Stimulated activated naive CD4-positive, alpha-beta T cell treated with Interleukin-2 at 50 U/mL for 16 hours (primary cell): ENCODE measurements around the gene GNG7.
"Not testable (repeated sequence)": the region's sequence is repeated elsewhere in the genome, so short reads cannot be mapped to it uniquely, and the experiment has no call there.

Experiments
- DNase-seq: peaks from one replicate; lab custom pipeline; 2025; lab: John Stamatoyannopoulos, UW

Gene GNG7

DNA sequence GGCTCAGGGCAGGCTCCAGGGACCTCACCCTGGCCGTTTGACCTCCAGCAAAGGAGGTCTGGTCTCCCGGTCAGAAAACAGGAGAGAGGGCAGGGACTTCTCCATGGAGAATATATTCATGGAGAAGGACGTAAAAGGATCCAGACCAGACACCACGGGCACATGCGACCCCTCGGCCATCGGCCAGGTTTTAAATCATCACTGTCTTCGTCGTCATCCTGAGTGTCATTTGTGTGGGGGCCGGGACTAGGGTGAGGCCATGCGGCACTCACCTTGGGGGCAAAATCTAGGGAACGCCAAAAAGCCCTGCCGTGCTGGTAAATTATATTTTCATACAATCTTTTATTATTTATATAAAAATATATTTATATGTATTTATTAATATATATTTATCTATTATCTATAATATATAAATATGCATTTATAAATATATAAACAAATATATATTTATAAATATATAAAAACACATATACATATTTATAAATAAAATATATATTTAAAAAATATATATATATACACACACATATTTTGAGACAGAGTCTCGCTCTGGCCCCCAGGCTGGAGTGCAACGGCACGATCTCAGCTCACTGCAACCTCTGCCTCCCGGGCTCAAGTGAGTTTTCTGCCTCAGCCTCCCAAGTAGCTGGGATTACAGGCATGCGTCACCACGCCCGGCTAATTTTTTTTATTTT lies 151.2 kb downstream of the GNG7 start:
- no peak for DNase-seq

DNA sequence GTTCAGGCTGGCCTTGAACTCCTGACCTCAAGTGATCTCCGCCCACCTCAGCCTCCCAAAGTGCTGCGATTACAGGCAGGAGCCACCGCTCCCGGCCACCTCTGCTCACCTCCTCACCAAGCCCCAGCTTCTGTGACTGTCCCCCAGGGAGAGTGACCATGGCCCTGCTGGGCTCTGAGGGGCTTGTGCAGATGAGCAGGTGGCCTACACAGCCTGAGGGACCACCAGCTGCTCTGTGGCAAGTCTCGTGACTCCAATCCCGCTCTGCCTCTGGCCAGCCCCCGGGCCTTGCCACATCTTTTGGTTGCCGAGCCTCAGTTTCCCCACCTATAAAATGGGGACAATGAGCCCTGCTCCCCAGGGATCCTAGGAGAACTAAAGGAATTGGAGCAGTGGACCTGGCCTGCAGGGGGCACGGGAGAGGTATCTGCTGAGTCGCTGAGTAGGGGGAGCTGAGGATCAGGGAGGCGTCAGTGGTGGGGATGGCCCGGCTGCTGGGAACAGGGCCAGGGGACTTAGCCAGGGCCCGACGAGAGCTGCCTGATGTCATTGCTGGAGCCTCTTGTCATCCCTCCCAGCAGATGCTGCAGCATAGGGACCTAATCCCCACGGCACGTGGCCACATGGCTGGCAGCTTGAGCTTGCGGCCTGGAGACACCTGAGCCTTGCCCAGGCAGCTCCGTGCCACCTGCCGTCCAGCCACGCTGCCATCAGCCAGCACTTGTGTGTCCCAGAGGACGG lies 151.9 kb downstream of the GNG7 start:
- DNase-seq, result no peak

DNA sequence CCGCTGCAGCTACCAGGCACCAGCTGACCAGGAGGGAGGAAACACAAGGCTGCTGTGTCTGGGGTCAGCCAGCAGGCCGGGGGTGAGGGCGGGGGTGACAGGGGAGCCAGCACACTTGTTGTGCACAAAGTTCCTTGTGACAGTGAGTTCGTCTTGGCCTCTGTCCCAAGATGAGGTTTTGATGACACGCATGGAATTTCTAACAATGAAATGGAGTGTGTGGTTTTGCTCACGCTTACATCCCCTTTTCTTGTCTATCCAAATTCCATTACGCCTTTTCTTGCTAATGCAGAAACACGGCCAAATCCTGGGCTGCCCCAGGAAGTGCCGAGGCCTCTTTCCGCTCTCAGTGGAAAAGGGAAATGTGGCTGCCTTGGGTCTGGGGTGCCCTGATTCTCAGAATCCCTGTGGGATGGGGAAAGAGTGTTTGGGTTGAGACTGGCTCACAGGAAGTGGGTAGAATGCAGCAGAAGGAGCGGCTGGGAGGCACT lies 152.7 kb downstream of the GNG7 start:
- DNase-seq, result no peak

DNA sequence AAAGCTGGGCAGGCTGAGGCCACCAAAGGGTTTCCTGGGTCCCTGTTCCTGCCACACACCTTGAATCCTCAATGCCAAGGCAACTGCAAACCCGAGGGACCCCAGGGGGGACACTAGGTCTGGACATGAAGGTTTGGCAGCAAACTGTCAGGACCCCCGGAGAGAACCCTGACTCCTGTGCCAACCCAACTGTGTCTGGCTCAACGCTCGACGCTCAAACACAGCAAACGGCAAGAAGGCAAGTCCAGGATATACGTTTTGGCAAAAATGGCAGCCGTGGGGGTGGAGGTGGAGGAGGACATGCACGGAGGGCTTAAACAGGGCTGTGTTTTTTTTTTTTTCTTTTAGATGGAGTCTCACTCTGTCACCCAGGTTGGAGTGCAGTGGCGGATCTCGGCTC lies 153.5 kb downstream of the GNG7 start:
- no peak for DNase-seq

DNA sequence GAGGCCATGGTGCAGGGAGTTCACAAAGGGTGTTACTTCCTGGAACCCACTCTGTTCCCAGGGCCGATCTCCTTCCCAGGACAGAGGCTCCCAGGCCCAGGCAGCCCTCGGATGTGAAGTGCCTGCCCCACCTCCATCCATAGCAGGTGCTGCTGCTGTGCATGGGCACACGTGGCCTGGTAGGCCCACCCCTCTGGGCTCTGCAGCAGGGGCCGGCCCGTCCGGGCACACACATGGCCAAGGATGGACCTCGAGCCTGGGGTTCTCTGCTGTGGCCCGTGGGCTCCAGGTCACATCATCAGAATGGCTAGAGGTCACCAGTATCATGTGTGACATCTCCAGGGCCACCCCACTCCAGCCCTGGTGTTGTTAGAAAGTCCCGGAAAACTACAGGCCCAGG lies 154.8 kb downstream of the GNG7 start:
- DNase-seq, result no peak

DNA sequence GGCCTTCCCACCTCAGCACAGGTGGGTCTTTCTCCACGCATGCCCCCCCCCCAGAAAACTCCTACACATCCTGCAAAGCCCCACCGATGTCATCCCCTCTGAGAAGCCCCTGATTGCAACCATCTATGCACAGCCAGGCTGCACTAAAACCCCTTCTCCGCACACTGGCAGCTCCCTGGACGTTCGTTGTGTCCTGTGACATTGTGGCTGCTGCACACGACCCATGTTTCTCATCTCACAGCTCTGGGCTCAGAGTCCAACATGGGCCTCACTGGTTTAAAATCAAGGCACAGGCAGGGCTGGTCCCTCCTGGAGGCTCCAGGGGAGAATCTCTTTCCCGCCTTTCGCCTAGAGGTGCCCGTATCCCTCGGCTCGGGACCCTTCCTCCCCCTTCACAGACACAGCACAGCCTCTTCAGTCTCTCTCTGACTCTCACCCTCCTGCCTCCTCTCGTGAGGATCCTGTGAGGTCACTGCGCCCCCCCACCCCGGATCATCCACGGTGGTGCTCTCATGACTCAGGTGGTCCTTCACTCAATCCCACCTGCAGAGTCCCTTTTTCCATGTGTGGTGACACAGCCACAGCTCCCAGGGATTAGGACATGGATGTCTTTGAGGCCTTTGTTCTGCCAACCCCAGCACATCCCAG lies 155.3 kb downstream of the GNG7 start:
- DNase-seq, result no peak

DNA sequence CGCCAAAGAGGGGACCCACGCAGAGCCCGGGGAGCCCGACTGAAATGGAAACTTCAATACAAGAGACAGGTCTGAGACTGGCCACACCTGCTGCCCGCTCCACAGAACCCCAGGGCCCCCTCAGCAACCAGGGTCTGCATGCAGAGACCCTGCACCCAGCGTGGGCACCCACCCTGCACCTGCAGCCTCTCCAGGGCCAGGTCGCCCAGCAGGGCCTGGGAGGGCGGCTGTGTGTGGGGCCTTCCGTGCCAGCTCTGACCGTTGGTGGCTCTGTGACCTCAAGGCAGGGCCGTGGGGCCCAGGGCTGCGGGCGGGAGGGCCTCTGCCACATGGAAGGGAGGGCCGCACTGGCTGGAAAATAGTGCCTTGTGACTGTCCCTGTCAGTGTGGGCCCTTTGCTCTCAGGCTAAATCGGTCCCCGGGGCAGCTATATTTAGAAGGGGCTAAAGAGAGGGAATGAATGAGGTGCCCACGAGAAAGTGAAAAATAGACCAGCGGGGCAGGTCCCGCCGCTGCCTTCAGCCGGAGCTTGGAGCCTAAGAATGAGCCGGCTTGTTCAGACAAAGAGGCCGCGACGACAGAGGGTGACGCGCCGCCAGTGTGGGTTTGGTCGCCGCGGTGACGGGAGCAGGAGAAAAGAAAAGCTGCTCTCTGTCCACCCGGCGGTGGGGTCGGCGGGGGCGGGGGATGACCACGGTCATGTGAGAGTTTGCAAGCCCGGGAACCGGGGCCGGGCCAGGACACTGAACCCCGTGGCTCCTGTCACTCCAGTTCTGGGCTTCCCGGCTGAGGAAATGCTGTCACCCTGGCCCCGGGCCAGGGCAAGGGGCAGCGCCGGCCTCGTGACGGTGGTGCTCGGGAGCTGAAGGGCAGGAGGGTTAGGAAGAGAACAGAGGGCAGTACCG lies 156.1 kb downstream of the GNG7 start:
- no peak for DNase-seq

DNA sequence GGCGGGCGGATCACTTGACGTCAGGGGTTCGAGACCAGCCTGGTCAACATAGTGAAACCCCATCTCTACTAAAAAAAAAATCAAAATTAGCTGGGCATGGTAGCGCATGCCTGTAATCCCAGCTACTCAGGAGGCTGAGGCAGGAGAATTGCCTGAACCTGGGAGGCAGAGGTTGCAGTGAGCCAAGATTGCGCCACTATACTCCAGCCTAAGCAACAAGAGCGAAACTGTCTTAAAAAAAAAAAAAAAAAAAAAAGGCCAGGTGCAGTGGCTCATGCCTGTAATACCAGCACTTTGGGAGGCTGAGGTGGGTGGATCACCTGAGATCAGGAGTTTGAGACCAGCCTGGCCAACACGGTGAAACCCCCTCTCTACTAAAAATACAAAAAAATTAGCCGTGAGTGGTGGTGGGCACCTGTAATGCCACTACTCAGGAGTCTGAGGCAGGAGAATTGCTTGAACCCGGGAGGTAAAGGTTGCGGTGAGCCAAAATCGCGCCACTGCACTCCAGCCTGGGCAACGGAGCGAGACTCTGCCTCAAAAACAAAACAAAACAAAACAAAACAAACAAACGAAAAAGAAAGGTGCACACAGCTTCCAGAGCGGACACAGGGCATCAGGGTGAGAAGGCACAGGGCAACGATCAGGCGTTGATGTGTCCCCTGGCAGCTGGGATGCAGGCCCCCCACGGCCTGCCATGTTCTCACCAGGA lies 156.9 kb downstream of the GNG7 start:
- DNase-seq, result not testable (repeated sequence)

DNA sequence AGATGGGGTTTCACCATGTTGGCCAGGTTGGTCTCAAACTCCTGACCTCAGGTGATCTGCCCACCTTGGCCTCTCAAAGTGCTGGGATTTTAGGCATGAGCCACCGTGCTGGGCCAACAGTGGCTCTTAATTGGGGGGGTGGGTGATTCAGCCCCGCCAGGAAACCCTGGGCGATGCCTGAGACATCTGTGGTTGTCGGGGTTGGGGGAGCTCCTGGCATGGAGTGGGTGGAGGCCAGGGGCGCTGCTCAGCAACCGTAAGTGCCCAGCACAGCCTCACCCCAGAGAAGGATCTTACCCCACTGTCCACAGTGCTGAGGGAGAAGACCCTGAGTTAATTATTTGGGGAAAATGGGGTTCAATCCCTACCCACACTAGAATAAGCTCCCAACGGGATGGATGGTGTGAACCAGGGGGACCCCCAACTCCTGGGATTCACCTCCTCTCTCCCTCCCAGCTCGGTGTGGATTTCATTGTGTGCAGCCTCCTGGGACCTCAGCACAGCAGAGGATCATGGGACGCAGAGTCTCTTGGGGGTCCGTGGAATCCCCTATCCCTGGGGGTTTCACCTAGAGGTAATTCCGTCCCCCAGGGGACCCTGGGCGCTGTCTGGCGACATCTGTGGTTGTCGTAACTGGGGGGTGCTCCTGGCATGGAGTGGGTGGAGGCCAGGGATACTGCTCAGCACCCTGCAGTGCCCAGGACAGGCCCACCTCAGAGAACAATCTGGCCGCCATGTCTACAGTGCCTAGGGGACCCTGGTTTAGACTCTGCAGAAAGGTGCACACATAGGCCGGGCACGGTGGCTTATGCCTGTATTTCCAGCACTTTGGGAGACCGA lies 157.7 kb downstream of the GNG7 start:
- no peak for DNase-seq

DNA sequence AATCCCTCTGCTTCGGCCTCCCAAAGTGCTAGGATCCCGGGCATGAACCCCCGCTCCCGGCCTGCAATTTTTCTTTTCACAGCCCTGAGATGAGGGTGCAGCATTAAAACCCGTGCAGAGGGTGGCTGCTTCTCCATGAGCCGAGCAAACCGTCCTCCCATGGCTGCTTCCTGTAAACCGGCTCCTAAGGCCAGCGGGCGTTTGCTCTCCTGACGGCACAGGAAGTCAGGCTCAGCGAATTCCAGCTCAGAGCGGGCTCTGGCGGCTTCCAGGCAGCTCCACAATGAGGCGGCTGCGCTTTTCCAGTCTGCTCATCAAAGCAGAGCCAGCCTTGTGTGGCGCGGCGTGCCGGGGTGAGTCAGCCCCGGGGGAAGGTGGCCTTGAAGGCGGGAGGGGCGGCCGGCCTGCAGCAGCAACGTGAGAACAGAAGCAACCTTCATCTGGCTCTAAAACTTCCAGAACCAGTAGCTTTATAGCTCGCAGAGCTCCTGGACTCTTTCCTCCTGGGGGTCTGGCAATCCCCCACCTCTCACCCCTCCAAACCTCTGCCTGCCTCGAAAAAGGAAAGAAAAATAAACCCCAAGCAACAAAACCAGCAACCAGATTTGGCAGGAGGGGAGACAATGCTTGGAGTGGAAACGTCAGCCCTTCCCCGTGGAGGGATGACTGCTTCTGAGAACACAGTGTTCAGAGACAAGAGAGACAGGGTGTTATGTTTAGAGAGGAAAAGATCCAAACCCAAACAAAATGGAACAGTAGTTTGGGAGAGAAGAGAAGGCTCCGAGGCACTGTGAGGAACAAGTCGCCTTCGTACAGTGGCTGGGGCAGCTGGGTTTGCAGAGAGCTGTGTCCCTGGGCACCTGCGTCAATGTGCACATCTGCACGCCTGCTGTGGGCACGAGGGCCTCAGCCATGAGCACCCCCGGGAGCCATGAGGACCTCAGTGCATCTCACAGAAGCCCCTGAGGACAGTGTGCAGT lies 158.7 kb downstream of the GNG7 start:
- peak; percentile 66 for DNase-seq

DNA sequence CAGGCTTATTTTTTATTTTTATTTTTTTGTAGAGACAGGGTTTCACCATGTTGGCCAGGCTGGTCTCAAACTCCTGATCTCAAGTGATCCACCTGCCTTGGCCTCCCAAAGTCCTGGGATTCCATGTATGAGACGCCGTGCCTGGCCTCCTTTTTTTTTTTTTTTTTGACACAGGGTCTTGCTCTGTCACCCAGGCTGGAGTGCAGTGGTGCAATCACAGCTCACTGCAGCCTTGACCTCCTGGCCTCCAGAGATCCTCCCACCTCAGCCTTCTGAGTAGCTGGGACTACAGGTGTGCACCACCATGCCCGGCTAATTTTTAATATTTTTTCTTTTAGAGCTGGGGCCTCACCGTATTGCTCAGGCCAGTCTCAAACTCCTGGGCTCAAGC lies 159.4 kb downstream of the GNG7 start:
- DNase-seq, result not testable (repeated sequence)

DNA sequence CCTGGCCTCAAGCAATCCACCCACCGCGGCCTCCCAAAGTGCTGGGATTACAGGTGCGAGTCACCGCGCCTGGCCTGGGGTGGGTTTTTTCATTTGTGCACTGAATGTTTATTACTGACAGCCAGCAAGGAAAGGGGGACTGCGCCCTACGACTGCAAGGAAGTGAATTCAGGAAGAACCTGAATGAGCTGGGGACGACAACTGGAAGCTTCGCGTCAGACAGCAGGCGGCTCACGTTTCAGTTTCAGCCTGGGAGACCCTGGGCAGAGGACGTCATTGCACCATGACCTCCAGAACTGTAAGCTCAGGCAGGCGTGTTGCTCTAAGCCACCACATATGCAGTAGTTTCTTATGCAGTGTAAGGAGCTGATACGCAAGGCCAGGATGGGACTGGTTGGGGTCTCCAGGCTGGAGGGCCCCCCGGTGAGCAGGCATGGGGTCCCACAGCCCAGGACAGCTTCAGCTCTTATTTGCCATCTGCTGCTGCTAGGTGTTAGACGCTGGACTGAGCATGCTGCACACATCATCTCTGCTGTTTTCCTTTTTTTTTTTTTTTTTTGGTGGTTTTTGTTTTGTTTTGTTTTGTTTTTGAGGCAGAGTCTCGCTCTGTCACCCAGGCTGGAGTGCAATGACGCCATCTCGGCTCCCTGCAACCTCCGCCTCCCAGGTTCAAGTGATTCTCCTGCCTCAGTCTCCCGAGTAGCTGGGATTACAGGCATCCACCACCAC lies 160.0 kb downstream of the GNG7 start:
- DNase-seq, result no peak

DNA sequence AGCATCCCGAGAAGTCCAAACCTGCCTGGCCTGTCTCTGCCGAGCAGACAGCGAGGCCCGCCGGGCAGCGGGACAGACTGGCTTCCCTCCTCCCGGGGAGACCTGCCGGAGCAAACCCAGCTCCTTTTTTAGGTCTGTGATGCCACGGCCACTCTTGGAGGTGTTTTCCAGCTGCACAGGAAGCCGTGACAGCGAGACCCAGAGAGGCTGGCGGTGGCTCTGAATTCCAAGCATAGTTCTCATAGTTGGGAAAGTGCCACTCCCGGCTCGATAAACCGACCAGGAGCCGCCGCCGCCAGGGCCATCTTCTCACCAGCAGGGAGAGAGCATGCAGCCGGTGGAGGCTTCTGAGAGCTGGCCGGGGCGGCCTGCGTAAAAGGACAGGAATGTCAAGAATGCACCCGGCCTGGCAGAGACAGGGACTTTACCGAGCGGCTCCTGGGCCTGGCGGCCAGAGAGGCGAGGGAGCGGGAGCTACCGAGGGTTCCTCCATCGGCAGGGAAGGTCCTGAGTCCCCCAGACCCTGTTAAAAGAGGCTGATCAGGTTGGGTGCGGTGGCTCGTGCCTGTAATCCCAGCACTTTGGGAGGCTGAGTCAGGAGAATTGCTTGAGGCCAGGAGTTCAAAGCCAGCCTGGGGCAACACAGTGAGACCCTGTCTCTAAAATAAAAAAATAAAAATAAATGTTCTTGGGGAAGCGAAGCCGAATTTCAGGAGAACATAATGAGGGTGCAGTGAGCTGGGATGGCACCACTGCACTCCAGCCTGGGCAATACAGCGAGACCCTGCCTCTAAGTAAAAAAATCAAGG lies 161.6 kb downstream of the GNG7 start:
- DNase-seq, result no peak

DNA sequence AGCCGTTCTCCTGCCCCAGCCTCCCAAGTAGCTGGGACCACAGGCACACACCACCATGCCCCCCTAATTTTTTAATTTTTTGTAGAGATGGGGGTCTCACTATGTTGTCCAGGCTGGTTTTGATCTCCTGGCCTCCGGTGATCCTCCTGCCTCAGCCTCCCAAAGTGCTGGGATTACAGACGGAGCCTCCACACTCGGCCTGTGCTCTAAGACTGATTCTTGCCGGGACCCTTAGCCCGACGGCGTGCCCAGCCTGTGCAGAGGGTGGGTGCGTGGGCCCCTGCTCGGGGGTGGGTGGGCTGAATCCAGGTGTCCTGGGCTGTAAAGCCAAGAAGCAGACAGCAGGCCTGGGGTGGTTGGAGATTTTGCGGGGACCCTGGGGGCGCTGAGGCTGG lies 162.2 kb downstream of the GNG7 start:
- no peak for DNase-seq

DNA sequence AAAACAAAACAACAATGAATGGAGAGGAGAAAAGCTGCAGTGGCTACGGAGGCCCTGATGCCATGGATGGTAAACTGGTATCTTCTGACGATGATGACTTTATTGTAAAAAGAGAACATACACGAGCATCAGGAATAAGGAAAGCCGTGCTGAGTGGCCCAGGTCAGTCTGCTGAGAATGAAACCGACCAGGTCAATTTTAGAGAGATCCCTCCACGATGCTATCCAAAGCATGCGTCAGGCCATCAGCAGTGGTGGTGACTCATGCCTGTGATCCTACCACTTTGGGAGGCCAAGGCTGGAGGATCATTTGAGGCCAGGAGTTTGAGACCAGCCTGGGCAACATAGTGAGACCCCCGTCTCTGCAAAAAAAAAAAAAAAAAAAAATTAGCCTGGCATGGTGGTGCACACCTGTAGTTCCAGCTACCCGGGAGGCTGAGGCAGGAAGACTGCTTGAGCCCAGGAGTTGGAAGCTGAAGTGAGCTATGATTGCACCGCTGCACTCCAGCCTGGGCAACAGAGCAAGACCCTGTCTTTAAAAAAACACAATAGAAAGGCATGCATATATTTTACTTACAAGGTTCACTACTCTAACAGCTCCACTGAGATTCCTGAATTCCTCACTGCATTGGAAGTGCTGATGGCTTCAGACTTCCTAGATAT lies 164.3 kb downstream of the GNG7 start:
- no peak for DNase-seq

DNA sequence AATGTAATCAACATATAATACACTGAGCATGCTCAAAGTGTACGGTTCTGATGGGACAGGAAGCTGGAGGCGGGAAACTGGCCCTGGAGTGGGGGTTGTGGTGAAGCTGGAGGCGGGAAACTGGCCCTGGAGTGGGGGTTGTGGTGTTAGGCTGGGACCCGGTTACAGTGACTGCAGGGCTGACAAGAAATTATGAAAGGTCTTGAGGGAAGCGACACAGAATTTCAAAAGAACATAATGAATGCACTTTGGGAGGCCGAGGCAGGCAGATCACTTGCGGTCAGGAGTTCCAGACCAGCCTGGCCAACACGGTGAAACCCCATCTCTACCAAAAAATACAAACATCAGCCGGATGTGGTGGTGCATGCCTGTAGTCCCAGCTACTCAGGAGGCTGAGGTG lies 164.9 kb downstream of the GNG7 start:
- peak; percentile 21 for DNase-seq

DNA sequence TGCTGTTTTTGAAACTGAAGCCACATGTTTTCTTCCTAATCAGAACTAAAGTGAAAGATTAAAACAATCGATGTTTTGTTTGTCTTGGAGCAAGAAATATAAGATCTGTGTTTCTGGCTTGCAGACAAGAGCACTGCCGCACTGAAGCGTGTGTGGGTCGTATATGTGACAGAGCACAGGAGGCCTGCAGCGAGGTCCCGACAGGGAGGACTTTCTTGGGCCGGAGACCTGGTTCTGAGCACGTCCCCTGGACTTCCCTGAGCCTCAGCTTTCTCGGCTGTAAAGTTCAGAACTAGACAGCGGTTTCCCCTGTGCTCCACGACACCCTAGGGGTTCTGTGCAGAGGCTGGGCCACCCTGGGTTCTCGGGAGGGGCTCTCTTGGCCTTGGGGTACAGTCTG lies 166.0 kb downstream of the GNG7 start:
- no peak for DNase-seq
